CD4-positive, alpha-beta T cell treated with Interleukin-6 for 4 hours (primary cell): ENCODE measurements around the gene KIF26B.
"Not testable (repeated sequence)": the region's sequence is repeated elsewhere in the genome, so short reads cannot be mapped to it uniquely, and the experiment has no call there.

Experiments
- DNase-seq: peaks from one replicate; pipeline ENCODE4 v3.0.0-alpha.2; 2020; ENCODE audit warnings: mixed read lengths

The KIF26B gene

GRCh38 chr1:245690156-245690690 is 535.4 kb downstream of the KIF26B start:
- no peak for DNase-seq

DNA sequence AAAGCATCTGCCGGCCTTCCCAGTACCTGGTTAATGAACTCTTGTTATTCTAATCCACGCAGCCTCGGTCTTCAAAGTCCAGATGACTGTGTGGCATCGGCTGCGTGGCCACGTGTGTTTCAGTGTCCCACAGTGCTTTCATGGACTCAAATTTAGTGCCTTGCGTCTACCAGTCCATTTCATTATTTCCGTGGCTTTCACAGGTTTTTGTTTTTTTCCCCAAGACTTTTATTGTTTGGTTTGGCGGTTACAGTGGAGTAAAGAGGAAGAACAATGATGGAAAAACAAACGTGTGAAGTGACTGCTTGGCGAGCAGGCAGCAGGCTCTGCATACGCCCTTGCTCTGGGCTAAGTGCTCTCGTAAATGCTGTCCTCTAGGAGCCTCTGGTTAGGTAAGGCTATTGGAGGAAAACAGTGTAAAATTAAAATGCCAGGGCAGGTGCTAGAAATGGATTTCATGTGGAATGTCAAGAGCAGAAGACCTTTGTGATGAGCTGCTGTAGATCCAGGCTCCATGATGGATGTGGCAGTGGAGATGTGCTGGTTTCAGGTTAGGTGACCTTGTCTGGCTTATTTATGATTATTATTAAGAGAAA is 536.3 kb downstream of the KIF26B start:
- DNase-seq: no peak

DNA sequence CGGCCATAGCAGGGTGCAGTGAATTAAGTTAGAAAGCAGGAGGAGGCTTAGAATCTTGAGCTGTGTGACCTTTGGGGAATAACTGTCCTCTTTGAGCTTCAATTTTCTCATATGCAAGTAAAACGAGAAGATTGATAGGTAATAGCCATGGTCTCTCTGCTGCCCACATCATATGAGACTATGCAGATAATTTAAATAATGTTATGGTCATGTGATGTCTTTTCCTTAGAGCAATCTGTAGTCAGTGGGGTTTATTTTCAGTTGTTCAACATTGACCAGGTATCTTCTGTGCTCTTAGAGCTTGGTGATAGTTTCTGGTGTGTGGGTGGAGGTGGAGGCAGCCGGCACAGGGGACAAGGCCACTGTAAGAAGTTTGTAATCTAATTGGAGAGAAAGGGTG is 537.1 kb downstream of the KIF26B start:
- no peak for DNase-seq

DNA sequence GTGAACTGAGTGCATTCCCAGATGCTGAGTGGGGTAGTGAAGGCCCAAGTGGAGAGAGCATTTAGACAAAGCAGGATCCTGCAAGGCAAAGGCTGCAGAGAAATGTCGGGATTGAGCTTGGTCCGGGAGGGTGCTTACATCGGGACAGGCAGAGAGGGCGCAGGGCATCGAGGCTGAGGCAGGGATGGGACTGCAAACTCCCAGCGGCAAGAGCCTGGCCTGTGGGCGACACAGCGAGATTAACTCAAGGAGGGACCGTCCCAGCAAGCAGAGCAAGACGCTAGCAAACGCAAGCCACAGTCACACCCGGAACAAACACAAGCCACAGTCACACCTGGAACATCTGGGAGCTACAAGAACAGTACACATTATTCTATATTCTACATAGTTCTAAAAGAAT is 537.5 kb downstream of the KIF26B start:
- DNase-seq: no peak

- DNase-seq: no peak
Measured at GRCh38 chr1:245693116-245693793, 538.5 kb downstream of the KIF26B start.

- DNase-seq: no peak
Measured at GRCh38 chr1:245693941-245694752, 539.4 kb downstream of the KIF26B start.

- no peak for DNase-seq
Measured at GRCh38 chr1:245694753-245695195, 540.0 kb downstream of the KIF26B start.

- DNase-seq: no peak
Measured at GRCh38 chr1:245695211-245695610, 540.4 kb downstream of the KIF26B start.

DNA sequence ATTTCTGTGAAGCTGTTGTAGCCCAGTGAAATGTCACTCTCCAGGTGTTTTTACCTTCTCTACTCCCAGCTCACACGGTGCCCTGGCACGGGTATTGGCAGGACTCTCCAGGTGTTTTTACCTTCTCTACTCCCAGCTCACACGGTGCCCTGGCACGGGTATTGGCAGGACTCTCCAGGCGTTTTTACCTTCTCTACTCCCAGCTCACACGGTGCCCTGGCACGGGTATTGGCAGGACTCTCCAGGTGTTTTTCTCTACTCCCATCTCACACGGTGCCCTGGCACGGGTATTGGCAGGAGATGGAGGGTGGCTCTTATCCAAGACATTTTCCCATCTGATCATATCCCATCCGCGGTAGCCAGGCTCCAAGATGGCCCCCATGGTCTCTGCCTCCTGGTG is 540.9 kb downstream of the KIF26B start:
- DNase-seq: not testable (repeated sequence)

DNA sequence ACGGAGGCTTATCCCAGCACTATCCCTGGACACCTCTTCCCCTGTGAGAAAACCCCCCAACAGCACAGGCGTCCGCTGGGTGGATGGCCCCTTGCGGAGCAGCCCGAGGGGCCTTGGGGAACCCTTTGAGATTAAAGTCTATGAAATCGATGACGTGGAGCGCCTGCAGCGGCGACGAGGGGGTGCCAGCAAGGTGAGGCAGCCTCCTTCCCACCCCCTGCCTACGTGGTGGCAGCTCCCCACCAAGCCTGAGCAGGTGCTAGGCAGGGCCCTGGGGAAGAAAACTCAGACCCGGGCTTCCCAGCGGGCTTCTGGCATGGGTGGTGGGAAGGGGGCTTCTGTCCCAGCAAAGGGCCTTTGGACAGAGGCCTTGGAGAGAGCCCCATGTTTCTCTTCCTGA is 543.3 kb downstream of the KIF26B start:
- DNase-seq: no peak

- no peak for DNase-seq
Measured at GRCh38 chr1:245698860-245699259, 544.1 kb downstream of the KIF26B start.

GRCh38 chr1:245700631-245701030 is 545.8 kb downstream of the KIF26B start:
- no peak for DNase-seq

DNA sequence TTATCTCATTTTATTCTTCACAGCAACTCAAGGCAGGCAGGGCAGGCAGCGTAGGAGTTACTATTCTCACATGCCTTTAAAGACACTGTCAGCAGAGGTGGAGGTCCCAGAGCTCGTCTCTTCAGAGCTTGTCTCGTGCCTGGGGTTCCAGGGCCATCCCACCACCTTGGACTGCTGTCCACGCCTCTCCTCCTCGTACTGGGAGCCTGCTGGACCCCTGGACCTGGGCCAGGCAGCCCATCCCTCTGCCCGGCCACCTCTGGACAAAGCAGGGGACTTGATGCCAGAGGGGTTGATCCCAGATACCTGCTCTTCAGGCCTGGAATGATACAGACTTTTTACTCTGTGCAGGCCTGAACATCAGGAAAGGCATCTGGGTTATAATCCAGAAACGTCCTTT is 546.8 kb downstream of the KIF26B start:
- DNase-seq: no peak

GRCh38 chr1:245702346-245702745 is 547.6 kb downstream of the KIF26B start:
- DNase-seq: no peak

- DNase-seq: no peak
Measured at GRCh38 chr1:245704341-245704740, 549.6 kb downstream of the KIF26B start.

- no peak for DNase-seq
Measured at GRCh38 chr1:245704765-245705164, 550.0 kb downstream of the KIF26B start.

DNA sequence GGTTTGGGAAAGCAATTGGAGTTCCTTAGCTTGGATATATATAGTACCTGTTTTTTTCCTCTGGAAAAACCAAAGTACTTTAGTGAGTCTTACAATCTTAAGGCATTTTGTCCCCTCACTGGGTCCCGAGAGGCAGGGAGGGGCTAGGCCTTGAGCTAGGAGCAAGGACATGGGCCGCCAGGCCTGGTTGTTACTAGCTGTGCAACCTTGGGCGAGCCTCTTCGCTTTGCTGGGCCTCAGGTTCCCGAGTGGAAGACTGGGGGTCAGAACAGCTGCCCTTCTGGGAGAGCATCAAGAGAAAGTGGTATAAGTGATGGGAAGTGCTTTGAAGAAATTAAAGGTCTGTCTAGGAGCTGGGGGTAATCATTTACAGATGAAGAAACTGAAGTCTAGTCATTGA is 553.2 kb downstream of the KIF26B start:
- no peak for DNase-seq

- DNase-seq: no peak
Measured at GRCh38 chr1:245710961-245711903, 556.4 kb downstream of the KIF26B start.

- DNase-seq: not testable (repeated sequence)
Measured at GRCh38 chr1:245714027-245714426, 559.2 kb downstream of the KIF26B start.

GRCh38 chr1:245715291-245715701 is 560.5 kb downstream of the KIF26B start:
- no peak for DNase-seq

- DNase-seq: no peak
Measured at GRCh38 chr1:245715970-245716369, 561.2 kb downstream of the KIF26B start.

DNA sequence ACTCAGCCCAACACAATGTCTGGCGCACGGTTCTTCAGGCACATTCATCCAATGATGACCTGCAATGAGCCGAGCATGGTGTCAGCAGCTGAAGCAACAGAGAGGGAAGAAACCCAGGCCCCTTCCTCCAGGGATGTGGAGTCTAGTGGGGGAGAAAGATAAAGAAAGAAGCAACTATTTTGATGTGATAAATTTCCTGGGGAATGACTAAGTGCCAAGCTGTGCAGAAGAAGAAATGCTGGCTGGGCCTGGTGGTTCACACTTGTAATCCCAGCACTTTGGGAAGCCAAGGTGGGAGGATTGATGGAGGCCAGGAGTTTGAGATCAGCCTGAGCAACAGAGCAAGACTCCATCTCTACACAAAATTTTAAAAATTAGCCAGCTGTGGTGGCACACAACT is 561.8 kb downstream of the KIF26B start:
- no peak for DNase-seq
